ENCODE results near the gene TPCN1. TPM values are rescaled to one million over a fixed set of nuclear protein-coding genes. Genes with fewer than 3 reads are reported as not detected.

Gene TPCN1
- total RNA-seq, 1 experiment from 2014 or later = 32.7 TPM

DNA sequence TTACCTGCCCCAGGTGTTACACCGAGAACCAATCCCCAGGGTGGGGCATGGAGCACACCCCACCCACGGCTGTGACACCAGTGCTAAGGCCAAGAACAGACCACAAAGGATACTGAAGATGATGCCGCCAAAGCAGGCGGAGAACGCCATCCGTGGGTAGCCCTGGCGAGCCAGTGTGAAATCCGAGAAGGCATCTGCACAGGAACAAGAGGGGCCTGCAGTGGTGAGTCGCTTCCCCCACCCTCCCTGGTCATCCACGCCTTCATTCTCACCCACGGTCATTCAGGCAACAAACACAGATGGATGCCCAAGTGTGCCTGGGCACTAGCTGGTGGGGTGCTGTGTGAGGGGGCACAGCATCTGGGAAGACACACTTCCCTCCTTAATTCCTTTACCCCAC lies 85.1 kb downstream of the TPCN1 start:
- H3K27me3 Mint-ChIP-seq (ENCODE audit: low read depth) = no peaks in the 10 kb centered on the region
- DNase-seq (ENCODE audit: low spot score) = no peak
- H3K9me3 Mint-ChIP-seq = peaks cover 6% of the 10 kb centered on the region
- ChIA-PET POLR2A (no interaction called here), CTCF (interaction anchor here (1.0 kb wide), 1 partner anchor 119 kb away, joined by 3 read pairs; no protein-coding TSS in a partner anchor)
- no peak overlapping the region for H3K4me3 Mint-ChIP-seq
- ATAC-seq = no peak
- H3K36me3 Mint-ChIP-seq = peaks cover 12% of the 10 kb centered on the region
- TF ChIP-seq TEAD1 (CRISPR knock-in tag; IDR thresholded peaks at IDR 0.05) (no peak), HMGA2 (CRISPR knock-in tag; IDR thresholded peaks at IDR 0.05) (no peak), PRRX2 (CRISPR knock-in tag; IDR thresholded peaks at IDR 0.05) (no peak), FOXP1 (CRISPR knock-in tag; IDR thresholded peaks at IDR 0.05; ENCODE audit: borderline replicate concordance) (no peak), CBFB (CRISPR knock-in tag; IDR thresholded peaks at IDR 0.05; ENCODE audit: low read depth) (no peak), NR1H2 (CRISPR knock-in tag; IDR thresholded peaks at IDR 0.05) (no peak), SMAD4 (CRISPR knock-in tag; IDR thresholded peaks at IDR 0.05) (no peak)
- TF ChIP-seq, protein P1, sequence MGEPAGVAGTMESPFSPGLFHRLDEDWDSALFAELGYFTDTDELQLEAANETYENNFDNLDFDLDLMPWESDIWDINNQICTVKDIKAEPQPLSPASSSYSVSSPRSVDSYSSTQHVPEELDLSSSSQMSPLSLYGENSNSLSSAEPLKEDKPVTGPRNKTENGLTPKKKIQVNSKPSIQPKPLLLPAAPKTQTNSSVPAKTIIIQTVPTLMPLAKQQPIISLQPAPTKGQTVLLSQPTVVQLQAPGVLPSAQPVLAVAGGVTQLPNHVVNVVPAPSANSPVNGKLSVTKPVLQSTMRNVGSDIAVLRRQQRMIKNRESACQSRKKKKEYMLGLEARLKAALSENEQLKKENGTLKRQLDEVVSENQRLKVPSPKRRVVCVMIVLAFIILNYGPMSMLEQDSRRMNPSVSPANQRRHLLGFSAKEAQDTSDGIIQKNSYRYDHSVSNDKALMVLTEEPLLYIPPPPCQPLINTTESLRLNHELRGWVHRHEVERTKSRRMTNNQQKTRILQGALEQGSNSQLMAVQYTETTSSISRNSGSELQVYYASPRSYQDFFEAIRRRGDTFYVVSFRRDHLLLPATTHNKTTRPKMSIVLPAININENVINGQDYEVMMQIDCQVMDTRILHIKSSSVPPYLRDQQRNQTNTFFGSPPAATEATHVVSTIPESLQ (CRISPR knock-in tag; IDR thresholded peaks at IDR 0.05) = no peak
- H3K4me1 Mint-ChIP-seq = peaks cover 21% of the 10 kb centered on the region
- 0 out of 2 replicates have a peak overlapping the region, but pooled peaks have one; percentile 41 for H3K27ac Mint-ChIP-seq

DNA sequence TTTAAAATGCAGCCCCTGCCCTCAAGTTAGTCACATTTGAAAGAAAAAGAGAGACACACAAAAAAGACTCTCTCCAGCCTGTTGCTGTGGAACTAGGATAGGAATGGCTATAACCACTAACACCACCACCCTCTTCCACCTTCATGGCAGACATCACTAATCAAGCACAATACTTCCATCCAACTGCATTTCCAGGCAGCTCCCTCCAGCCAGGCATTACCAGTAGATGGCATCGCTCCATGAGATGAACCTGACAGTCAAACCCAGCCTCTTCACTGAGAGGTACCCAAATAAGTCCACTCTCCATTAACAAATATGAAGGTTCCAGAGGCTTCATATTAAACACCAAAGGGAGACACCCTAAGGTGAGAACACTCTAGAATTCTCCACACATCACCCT lies 89.2 kb downstream of the TPCN1 start:
- no peaks in the 10 kb centered on the region for H3K27me3 Mint-ChIP-seq (ENCODE audit: low read depth)
- DNase-seq (ENCODE audit: low spot score) = no peak
- TF ChIP-seq TEAD1 (CRISPR knock-in tag; IDR thresholded peaks at IDR 0.05) (no peak), GABPB1 (CRISPR knock-in tag; IDR thresholded peaks at IDR 0.05) (no peak), ELF4 (CRISPR knock-in tag; IDR thresholded peaks at IDR 0.05; ENCODE audit: low read depth) (no peak), IRF2 (CRISPR knock-in tag; IDR thresholded peaks at IDR 0.05; ENCODE audit: borderline replicate concordance, low read depth) (no peak), JAZF1 (CRISPR knock-in tag; IDR thresholded peaks at IDR 0.05) (no peak), EMX1 (CRISPR knock-in tag; IDR thresholded peaks at IDR 0.05) (no peak), ZNF138 (CRISPR knock-in tag; conservative IDR thresholded peaks at IDR 0.05) (no peak), ATF1 (CRISPR knock-in tag; IDR thresholded peaks at IDR 0.05) (no peak), ZNF317 (CRISPR knock-in tag; IDR thresholded peaks at IDR 0.05; ENCODE audit: borderline replicate concordance, low read depth) (no peak)
- TF ChIP-seq, protein P2, sequence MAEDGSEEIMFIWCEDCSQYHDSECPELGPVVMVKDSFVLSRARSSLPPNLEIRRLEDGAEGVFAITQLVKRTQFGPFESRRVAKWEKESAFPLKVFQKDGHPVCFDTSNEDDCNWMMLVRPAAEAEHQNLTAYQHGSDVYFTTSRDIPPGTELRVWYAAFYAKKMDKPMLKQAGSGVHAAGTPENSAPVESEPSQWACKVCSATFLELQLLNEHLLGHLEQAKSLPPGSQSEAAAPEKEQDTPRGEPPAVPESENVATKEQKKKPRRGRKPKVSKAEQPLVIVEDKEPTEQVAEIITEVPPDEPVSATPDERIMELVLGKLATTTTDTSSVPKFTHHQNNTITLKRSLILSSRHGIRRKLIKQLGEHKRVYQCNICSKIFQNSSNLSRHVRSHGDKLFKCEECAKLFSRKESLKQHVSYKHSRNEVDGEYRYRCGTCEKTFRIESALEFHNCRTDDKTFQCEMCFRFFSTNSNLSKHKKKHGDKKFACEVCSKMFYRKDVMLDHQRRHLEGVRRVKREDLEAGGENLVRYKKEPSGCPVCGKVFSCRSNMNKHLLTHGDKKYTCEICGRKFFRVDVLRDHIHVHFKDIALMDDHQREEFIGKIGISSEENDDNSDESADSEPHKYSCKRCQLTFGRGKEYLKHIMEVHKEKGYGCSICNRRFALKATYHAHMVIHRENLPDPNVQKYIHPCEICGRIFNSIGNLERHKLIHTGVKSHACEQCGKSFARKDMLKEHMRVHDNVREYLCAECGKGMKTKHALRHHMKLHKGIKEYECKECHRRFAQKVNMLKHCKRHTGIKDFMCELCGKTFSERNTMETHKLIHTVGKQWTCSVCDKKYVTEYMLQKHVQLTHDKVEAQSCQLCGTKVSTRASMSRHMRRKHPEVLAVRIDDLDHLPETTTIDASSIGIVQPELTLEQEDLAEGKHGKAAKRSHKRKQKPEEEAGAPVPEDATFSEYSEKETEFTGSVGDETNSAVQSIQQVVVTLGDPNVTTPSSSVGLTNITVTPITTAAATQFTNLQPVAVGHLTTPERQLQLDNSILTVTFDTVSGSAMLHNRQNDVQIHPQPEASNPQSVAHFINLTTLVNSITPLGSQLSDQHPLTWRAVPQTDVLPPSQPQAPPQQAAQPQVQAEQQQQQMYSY (CRISPR knock-in tag; IDR thresholded peaks at IDR 0.05) = no peak
- TF ChIP-seq, protein P3, sequence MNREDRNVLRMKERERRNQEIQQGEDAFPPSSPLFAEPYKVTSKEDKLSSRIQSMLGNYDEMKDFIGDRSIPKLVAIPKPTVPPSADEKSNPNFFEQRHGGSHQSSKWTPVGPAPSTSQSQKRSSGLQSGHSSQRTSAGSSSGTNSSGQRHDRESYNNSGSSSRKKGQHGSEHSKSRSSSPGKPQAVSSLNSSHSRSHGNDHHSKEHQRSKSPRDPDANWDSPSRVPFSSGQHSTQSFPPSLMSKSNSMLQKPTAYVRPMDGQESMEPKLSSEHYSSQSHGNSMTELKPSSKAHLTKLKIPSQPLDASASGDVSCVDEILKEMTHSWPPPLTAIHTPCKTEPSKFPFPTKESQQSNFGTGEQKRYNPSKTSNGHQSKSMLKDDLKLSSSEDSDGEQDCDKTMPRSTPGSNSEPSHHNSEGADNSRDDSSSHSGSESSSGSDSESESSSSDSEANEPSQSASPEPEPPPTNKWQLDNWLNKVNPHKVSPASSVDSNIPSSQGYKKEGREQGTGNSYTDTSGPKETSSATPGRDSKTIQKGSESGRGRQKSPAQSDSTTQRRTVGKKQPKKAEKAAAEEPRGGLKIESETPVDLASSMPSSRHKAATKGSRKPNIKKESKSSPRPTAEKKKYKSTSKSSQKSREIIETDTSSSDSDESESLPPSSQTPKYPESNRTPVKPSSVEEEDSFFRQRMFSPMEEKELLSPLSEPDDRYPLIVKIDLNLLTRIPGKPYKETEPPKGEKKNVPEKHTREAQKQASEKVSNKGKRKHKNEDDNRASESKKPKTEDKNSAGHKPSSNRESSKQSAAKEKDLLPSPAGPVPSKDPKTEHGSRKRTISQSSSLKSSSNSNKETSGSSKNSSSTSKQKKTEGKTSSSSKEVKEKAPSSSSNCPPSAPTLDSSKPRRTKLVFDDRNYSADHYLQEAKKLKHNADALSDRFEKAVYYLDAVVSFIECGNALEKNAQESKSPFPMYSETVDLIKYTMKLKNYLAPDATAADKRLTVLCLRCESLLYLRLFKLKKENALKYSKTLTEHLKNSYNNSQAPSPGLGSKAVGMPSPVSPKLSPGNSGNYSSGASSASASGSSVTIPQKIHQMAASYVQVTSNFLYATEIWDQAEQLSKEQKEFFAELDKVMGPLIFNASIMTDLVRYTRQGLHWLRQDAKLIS (CRISPR knock-in tag; IDR thresholded peaks at IDR 0.05; ENCODE audit: borderline replicate concordance) = no peak
- TF ChIP-seq, protein P4, sequence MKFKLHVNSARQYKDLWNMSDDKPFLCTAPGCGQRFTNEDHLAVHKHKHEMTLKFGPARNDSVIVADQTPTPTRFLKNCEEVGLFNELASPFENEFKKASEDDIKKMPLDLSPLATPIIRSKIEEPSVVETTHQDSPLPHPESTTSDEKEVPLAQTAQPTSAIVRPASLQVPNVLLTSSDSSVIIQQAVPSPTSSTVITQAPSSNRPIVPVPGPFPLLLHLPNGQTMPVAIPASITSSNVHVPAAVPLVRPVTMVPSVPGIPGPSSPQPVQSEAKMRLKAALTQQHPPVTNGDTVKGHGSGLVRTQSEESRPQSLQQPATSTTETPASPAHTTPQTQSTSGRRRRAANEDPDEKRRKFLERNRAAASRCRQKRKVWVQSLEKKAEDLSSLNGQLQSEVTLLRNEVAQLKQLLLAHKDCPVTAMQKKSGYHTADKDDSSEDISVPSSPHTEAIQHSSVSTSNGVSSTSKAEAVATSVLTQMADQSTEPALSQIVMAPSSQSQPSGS (CRISPR knock-in tag; IDR thresholded peaks at IDR 0.05; ENCODE audit: borderline replicate concordance, low read depth) = no peak
- TF ChIP-seq, protein P5, sequence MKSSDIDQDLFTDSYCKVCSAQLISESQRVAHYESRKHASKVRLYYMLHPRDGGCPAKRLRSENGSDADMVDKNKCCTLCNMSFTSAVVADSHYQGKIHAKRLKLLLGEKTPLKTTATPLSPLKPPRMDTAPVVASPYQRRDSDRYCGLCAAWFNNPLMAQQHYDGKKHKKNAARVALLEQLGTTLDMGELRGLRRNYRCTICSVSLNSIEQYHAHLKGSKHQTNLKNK (CRISPR knock-in tag; IDR thresholded peaks at IDR 0.05) = no peak
- TF ChIP-seq, protein P6, sequence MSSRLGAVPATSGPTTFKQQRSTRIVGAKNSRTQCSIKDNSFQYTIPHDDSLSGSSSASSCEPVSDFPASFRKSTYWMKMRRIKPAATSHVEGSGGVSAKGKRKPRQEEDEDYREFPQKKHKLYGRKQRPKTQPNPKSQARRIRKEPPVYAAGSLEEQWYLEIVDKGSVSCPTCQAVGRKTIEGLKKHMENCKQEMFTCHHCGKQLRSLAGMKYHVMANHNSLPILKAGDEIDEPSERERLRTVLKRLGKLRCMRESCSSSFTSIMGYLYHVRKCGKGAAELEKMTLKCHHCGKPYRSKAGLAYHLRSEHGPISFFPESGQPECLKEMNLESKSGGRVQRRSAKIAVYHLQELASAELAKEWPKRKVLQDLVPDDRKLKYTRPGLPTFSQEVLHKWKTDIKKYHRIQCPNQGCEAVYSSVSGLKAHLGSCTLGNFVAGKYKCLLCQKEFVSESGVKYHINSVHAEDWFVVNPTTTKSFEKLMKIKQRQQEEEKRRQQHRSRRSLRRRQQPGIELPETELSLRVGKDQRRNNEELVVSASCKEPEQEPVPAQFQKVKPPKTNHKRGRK (CRISPR knock-in tag; IDR thresholded peaks at IDR 0.05; ENCODE audit: borderline replicate concordance) = no peak
- TF ChIP-seq, protein P7, sequence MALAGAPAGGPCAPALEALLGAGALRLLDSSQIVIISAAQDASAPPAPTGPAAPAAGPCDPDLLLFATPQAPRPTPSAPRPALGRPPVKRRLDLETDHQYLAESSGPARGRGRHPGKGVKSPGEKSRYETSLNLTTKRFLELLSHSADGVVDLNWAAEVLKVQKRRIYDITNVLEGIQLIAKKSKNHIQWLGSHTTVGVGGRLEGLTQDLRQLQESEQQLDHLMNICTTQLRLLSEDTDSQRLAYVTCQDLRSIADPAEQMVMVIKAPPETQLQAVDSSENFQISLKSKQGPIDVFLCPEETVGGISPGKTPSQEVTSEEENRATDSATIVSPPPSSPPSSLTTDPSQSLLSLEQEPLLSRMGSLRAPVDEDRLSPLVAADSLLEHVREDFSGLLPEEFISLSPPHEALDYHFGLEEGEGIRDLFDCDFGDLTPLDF (CRISPR knock-in tag; IDR thresholded peaks at IDR 0.05) = no peak

More for the DNA sequence above, 89.2 kb downstream of the TPCN1 start:
- Mint-ChIP-seq H3K27ac (no peak overlapping the region), H3K4me3 (no peak overlapping the region), H3K9me3 (peaks cover 6% of the 10 kb centered on the region), H3K4me1 (peaks cover 3% of the 10 kb centered on the region; the same call in 1 of the 2 replicates), H3K36me3 (peaks cover 15% of the 10 kb centered on the region)
- ATAC-seq = peak; percentile 37
- POLR2A ChIA-PET = no interaction called here
- CTCF ChIA-PET = interaction anchor here (0.7 to 1.7 kb wide), 6 partner anchors 10 to 115 kb away, joined by 3 to 7 read pairs (median 4); no protein-coding TSS in a partner anchor
